ENCODE measurements around the gene GEMIN8.

GRCh38 chrX:13994536-13995080, 35.1 kb downstream of the GEMIN8 start:
- TF ChIP-seq CTCF (IDR thresholded peaks at IDR 0.05) (no peak), TCF7L2 (IDR thresholded peaks at IDR 0.05; ENCODE audit: low read depth, low read length) (no peak), REST (IDR thresholded peaks at IDR 0.05; ENCODE audit: insufficient read depth in 1 of 2, low read depth in 2 of 2, low read length in 1 of 2) (no peak), POLR2AphosphoS5 (IDR thresholded peaks at IDR 0.05; ENCODE audit: low read depth, low read length) (no peak), SIN3A (IDR thresholded peaks at IDR 0.05; ENCODE audit: borderline replicate concordance, insufficient read depth, low read depth, low read length) (no peak)

All from Panc1 (cell line).